ENCODE measurements around the gene PLEKHJ1. TPM values are rescaled to one million over a fixed set of nuclear protein-coding genes. Genes with fewer than 3 reads are reported as not detected.

The PLEKHJ1 gene
- total RNA-seq, 6 donors from 2014 or later = 67.2 to 114 (median 79.3) TPM

- 36 to 85% methylated on average over 10 of the region's 10 CpGs for WGBS, 2 donors
- TF ChIP-seq, protein P1, sequence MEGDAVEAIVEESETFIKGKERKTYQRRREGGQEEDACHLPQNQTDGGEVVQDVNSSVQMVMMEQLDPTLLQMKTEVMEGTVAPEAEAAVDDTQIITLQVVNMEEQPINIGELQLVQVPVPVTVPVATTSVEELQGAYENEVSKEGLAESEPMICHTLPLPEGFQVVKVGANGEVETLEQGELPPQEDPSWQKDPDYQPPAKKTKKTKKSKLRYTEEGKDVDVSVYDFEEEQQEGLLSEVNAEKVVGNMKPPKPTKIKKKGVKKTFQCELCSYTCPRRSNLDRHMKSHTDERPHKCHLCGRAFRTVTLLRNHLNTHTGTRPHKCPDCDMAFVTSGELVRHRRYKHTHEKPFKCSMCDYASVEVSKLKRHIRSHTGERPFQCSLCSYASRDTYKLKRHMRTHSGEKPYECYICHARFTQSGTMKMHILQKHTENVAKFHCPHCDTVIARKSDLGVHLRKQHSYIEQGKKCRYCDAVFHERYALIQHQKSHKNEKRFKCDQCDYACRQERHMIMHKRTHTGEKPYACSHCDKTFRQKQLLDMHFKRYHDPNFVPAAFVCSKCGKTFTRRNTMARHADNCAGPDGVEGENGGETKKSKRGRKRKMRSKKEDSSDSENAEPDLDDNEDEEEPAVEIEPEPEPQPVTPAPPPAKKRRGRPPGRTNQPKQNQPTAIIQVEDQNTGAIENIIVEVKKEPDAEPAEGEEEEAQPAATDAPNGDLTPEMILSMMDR (IDR thresholded peaks at IDR 0.05) = no peak
- TF ChIP-seq EP300 (IDR thresholded peaks at IDR 0.05) = no peak
- TF ChIP-seq POLR2AphosphoS5 (IDR thresholded peaks at IDR 0.05) = no peak
- TF ChIP-seq POLR2A (IDR thresholded peaks at IDR 0.05) = no peak
- Histone ChIP-seq H3K27me3 (no peaks in the 10 kb centered on the region), H3K4me3 (no peak overlapping the region), H3K36me3 (peaks cover 15 to 92% (median 65%) of the 10 kb centered on the region in 4 donors), H3K27ac (peak overlapping the region in 2 of 4 donors; percentile 18 to 23), H3K9me3 (no peaks in the 10 kb centered on the region), H3K4me1 (peaks cover 6 to 34% (median 14%) of the 10 kb centered on the region in 4 donors)
- ATAC-seq (ENCODE audit: low FRiP score in 2 of 2) = no peak
- DNase-seq = peak in 1 of 2 donors; percentile 76
Measured at GRCh38 chr19:2208975-2209374, 27.2 kb downstream of the PLEKHJ1 start.

DNA sequence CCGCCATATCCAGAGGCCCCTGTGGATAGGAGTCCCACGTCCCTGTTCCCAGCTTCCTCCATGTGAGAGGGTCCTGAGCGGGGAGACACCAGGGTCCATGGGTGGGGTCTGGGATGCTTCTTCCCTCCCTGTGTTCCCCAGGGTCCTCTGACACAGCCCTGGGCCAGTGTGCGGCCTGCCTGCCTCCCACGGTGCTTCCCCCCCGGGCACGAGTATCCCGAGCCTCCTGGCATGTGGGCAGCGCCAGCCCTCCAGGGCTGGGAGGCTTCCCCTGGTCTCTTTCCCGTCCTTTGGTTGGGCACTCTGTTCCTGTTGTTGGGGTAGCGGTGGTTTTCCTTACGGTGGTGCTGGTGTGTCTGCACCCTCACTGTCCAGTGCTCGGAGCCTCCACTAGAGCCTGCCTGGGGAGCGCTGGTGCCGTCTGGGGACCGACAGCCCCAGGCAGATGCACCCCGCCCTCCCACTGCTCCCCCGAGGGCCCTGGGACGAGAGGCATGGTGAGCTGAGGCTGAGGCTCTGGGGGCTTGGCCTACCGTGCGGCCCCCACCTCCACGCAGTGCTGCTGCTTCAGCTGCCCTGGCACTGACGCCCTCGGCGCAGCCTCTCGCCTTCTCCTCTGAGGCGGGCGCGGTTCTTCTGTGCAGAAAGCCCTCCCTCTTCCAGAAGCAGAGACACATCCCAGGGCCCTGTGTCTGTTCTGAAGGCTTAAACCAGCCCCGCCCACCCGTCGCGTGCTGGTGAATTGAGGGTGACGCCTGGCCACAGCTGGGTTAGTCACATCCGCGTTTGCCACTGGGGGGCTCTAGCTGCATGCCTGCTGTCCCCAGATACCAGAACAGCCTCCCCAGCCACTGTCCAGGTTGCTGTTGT is 27.9 kb downstream of the PLEKHJ1 start:
- no peaks in the 10 kb centered on the region for H3K9me3 ChIP-seq
- peak in 1 of 2 donors; percentile 77 for ATAC-seq (ENCODE audit: low FRiP score in 2 of 2)
- TF ChIP-seq EP300 (IDR thresholded peaks at IDR 0.05) = no peak
- TF ChIP-seq, protein P1 (IDR thresholded peaks at IDR 0.05) = peak in 2 of 6 experiments; percentile 28 to 37
- WGBS, 2 donors = 45 to 71% methylated on average over 5 to 28 of the region's 36 CpGs
- H3K27me3 ChIP-seq = no peaks in the 10 kb centered on the region
- DNase-seq = peak; percentile 36 to 73
- peak overlapping the region in 3 of 4 donors; percentile 15 to 39 (median 18) for H3K27ac ChIP-seq
- peaks cover 3 to 29% (median 14%) of the 10 kb centered on the region in 4 donors for H3K4me1 ChIP-seq
- H3K36me3 ChIP-seq = peaks cover 15 to 92% (median 64%) of the 10 kb centered on the region in 4 donors
- H3K4me3 ChIP-seq = no peak overlapping the region

DNA sequence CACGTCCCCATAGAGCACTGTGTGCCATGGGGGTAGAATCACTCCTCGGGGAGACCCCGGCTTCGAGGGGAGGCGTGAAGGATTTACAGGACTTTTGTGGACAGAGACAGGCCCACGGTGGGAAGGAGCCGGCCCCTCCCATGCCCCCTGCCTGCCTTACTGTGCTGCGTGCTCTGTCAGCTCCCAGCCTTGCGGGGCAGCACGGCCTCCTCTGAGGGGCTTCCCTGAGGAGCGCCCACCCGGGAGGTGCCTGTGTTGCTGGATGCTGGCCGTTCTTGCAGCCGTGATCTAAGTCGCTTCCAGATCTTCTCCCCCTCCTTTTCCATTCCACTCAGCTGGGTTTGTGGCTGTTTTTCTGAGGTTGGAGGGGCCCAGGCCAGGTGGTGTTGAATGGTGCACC is 29.1 kb downstream of the PLEKHJ1 start:
- ATAC-seq (ENCODE audit: low FRiP score in 2 of 2) (no peak), DNase-seq (peak in 1 of 2 donors; percentile 58)
- Histone ChIP-seq H3K36me3 (peaks cover 13 to 90% (median 62%) of the 10 kb centered on the region in 4 donors), H3K9me3 (no peaks in the 10 kb centered on the region), H3K27ac (no peak overlapping the region), H3K4me1 (peaks cover 3 to 22% (median 14%) of the 10 kb centered on the region in 4 donors), H3K27me3 (no peaks in the 10 kb centered on the region), H3K4me3 (no peak overlapping the region)
- TF ChIP-seq EP300 (IDR thresholded peaks at IDR 0.05) = no peak
- TF ChIP-seq POLR2AphosphoS5 (IDR thresholded peaks at IDR 0.05) = no peak
- TF ChIP-seq, protein P1 (IDR thresholded peaks at IDR 0.05) = no peak
- no peak for TF ChIP-seq POLR2A (IDR thresholded peaks at IDR 0.05)
- WGBS, 2 donors = 96 to 100% methylated on average over 8 to 15 of the region's 15 CpGs

DNA sequence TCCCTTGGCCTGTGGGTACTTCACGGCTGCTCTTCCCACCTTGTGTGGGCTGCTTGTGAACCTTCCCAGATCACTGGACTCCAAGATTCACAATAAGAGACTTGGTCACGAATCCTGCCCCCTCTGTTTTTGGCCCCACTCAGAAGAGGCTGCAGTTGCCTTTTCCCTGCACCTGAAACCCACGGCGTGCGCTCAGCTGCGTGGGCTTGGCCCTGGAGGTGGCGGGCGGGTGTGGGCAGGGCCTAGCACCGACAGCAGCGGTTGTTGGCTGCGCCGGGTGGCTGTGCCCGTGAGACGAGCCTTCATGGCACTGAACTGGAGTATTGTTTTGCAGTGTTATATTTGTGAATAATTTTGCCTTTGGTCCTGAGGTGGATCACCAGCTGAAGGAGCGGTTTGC is 33.8 kb downstream of the PLEKHJ1 start:
- peaks cover 0 to 6% (median 0%) of the 10 kb centered on the region in 4 donors for H3K4me1 ChIP-seq
- H3K4me3 ChIP-seq = no peak overlapping the region
- H3K27ac ChIP-seq = no peak overlapping the region
- TF ChIP-seq, protein P1 (IDR thresholded peaks at IDR 0.05) = no peak
- no peak for TF ChIP-seq POLR2A (IDR thresholded peaks at IDR 0.05)
- H3K36me3 ChIP-seq = peaks cover 0 to 68% (median 44%) of the 10 kb centered on the region in 4 donors
- no peaks in the 10 kb centered on the region for H3K27me3 ChIP-seq
- ATAC-seq (ENCODE audit: low FRiP score in 2 of 2) (no peak), DNase-seq (peak in 1 of 2 donors; percentile 68)
- 91 to 95% methylated on average over 15 of the region's 15 CpGs for WGBS, 2 donors
- H3K9me3 ChIP-seq = no peaks in the 10 kb centered on the region
